K562 (cell line): ENCODE results near the gene UPP1. TPM values are rescaled to one million over a fixed set of nuclear protein-coding genes. Genes with fewer than 3 reads are reported as not detected.

Experiments
- CBX1 ChIP-seq: sonication (generic); IDR thresholded peaks from 2 replicates; pipeline ENCODE4 v1.6.1; 2016; ENCODE audit warnings: antibody characterized with exemption, low read depth, mild to moderate bottlenecking
- HNRNPH1 ChIP-seq: fragments of 200-400 bp; formaldehyde crosslinking; optimal IDR thresholded peaks from 2 replicates; pipeline ENCODE3; 2017; ENCODE audit warnings: low read depth, mild to moderate bottlenecking, low read length, moderate library complexity
- ID3 ChIP-seq, 2 experiments: fragments of 250-450 bp in 1 of 2; fragments of 450-650 bp in 1 of 2; sonication (Bioruptor Pico) in 1 of 2; IDR thresholded peaks; 2 replicates each; pipeline versions ENCODE4 v1.6.1 to v1.8.0; 2016 to 2021; ENCODE audit warnings: mild to moderate bottlenecking in 2 of 2, moderate library complexity in 2 of 2, missing compliant biosample characterization in 1 of 2, missing genetic modification characterization in 1 of 2
- JUN ChIP-seq, 2 experiments: sonication (generic) in 1 of 2; formaldehyde crosslinking in 1 of 2; IDR thresholded peaks; 2 replicates each; pipeline versions ENCODE4 v1.6.1 to v1.8.0; 2012 to 2022; ENCODE audit warnings: borderline replicate concordance in 2 of 2, mild to moderate bottlenecking in 2 of 2, improper control_type of control experiment in 1 of 2, low read depth in 1 of 2, low read length in 1 of 2, missing genetic modification reagents in 1 of 2
- MED1 ChIP-seq: sonication (generic); formaldehyde crosslinking; IDR thresholded peaks from 2 replicates; pipeline ENCODE4 v1.8.1; 2023; ENCODE audit warnings: missing genetic modification reagents, borderline replicate concordance
- MYC ChIP-seq, 2 experiments: fragments of 250-450 bp in 1 of 2; sonication (Bioruptor Pico) in 1 of 2; IDR thresholded peaks; 2 replicates each; pipeline versions ENCODE4 v1.5.1 to v1.6.1; 2012 to 2021; ENCODE audit warnings: low read depth in 2 of 2, borderline replicate concordance in 1 of 2, improper control_type of control experiment in 1 of 2, low read length in 1 of 2, mild to moderate bottlenecking in 1 of 2, moderate library complexity in 1 of 2
- NFATC3 ChIP-seq: fragments of 450-650 bp; IDR thresholded peaks from 2 replicates; pipeline ENCODE4 v1.6.1; 2017; ENCODE audit warnings: mild to moderate bottlenecking
- NR2C2 ChIP-seq, 2 experiments: fragments of 200-800 bp in 1 of 2; sonication (Bioruptor generic) in 1 of 2; sonication (generic) in 1 of 2; formaldehyde crosslinking in 1 of 2; IDR thresholded peaks; 2 replicates each; pipeline versions ENCODE4 v1.6.1 to v1.8.0; 2016 to 2022; ENCODE audit warnings: mild to moderate bottlenecking in 1 of 2, missing compliant biosample characterization in 1 of 2, missing genetic modification characterization in 1 of 2, missing genetic modification reagents in 1 of 2
- SIN3A ChIP-seq, 2 experiments: fragments of 150-350 bp in 1 of 2; IDR thresholded peaks; 2 replicates each; pipeline ENCODE4 v1.6.1; 2011 to 2016; ENCODE audit warnings: borderline replicate concordance in 2 of 2, low read depth in 2 of 2, low read length in 2 of 2, mild to moderate bottlenecking in 2 of 2, moderate library complexity in 2 of 2; ENCODE audit not compliant: control insufficient read depth in 1 of 2
- SRSF1 ChIP-seq: fragments of 200-400 bp; formaldehyde crosslinking; IDR thresholded peaks from 2 replicates; pipeline ENCODE4 v1.6.1; 2017; ENCODE audit warnings: mild to moderate bottlenecking, low read depth, low read length, moderate library complexity
- ZHX1 ChIP-seq: fragments of 150-350 bp; conservative IDR thresholded peaks from 2 replicates; pipeline ENCODE4 v1.6.1; 2014; ENCODE audit warnings: low read length
- ZNF3 ChIP-seq: fragments of 250-450 bp; sonication (Bioruptor Pico); IDR thresholded peaks from 2 replicates; pipeline ENCODE4 v1.5.0; 2021; ENCODE audit warnings: mild to moderate bottlenecking, moderate library complexity
- ZNF644 ChIP-seq: fragments of 200-800 bp; sonication (Bioruptor generic); IDR thresholded peaks from 2 replicates; pipeline ENCODE4 v1.6.1; 2016; ENCODE audit warnings: low read depth, missing genetic modification characterization, missing compliant biosample characterization
- polyA plus RNA-seq, 8 experiments: library from polyadenylated mRNA; depleted of rRNA in 4 of 8; stranded (reverse) in 5 of 8; unstranded in 3 of 8; fragments of >200 nt; fragmentation: Nextera tagmentation in 2 of 8; fragmentation: Illumina TruSeq in 1 of 8; extraction: Ambion mirVana in 2 of 8; extraction: Trizol in 1 of 8; gene quantifications; 2 replicates each; pipeline versions ENCODE4 v1.2.1 to v1.2.3, GENCODE V29; 2011 to 2014; ENCODE audit warnings: inconsistent platforms in 1 of 8, missing spikeins in 1 of 8
- total RNA-seq, 7 experiments: library from RNA; depleted of rRNA in 6 of 7; stranded (reverse); fragments of >200 nt in 6 of 7; fragmentation: Illumina TruSeq in 2 of 7; extraction: Trizol in 2 of 7; gene quantifications; 2 replicates each; pipeline versions ENCODE4 v1.2.1 to v1.2.3, GENCODE V29; 2011 to 2021; ENCODE audit warnings: low replicate concordance in 1 of 7
- TF ChIP-seq, protein P1 (sequence below): sonication (generic); formaldehyde crosslinking; IDR thresholded peaks from 2 replicates; pipeline ENCODE4 v1.8.1; 2023; ENCODE audit warnings: mild to moderate bottlenecking, missing genetic modification reagents
- TF ChIP-seq, protein P2 (sequence below): fragments of 250-450 bp; sonication (Bioruptor Pico); IDR thresholded peaks from 2 replicates; pipeline ENCODE4 v1.8.0; 2022; ENCODE audit warnings: moderate library complexity, mild to moderate bottlenecking, inconsistent platforms
- TF ChIP-seq, protein P3 (sequence below): fragments of 450-650 bp; IDR thresholded peaks from 2 replicates; pipeline ENCODE4 v1.6.1; 2018; ENCODE audit warnings: mild to moderate bottlenecking, low read depth; ENCODE audit not compliant: partially characterized antibody

Gene UPP1
- total and polyA plus RNA-seq, 9 of the 15 experiments (the other 6 are each of a cell fraction or from before 2014, with no cell fraction given): 0.38 to 2.4 (median 0.61) TPM

DNA sequence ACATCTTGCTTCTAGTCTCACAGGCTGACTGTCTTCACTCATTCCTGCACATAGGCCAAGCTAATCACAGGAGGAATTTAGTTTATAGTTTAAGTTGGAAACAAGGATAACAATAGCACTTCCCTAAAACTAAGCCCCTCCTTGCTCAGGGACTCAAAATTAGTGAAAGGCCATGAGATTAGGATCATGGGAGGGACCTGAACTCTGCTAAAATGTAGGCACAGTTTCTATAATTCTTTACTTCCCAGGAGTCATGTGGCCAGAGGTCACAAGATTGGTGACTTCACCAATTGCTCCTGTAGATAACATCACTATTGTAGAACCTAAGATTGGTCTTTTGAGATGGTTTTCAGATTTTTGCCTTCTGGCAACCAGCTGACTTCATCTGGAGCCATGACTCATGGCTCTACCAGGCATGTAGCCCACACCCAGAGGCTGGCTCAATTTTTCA is 14.8 kb upstream of the UPP1 start (continued):
- TF ChIP-seq JUN (IDR thresholded peaks at IDR 0.05; ENCODE audit: borderline replicate concordance, low read depth, low read length) (0 out of 2 replicates have a peak, but pooled peaks have one; percentile 30), JUN (CRISPR knock-in tag; IDR thresholded peaks at IDR 0.05; ENCODE audit: borderline replicate concordance) (no peak), NFATC3 (no peak), SIN3A (IDR thresholded peaks at IDR 0.05; ENCODE audit: borderline replicate concordance in 2 of 2, control insufficient read depth in 1 of 2, low read depth in 2 of 2, low read length in 2 of 2) (no peak), CBX1 (no peak), MED1 (CRISPR knock-in tag) (no peak), ZNF644 (no peak), MYC (IDR thresholded peaks at IDR 0.05; ENCODE audit: low read depth, low read length) (no peak), MYC (CRISPR knock-in tag; IDR thresholded peaks at IDR 0.05; ENCODE audit: borderline replicate concordance, low read depth) (no peak), ZNF3 (CRISPR knock-in tag) (no peak), HNRNPH1 (no peak), ZHX1 (no peak), ID3 (CRISPR knock-in tag; IDR thresholded peaks at IDR 0.05) (no peak), ID3 (tag; IDR thresholded peaks at IDR 0.05) (no peak), SRSF1 (no peak), NR2C2 (CRISPR knock-in tag; IDR thresholded peaks at IDR 0.05) (no peak), NR2C2 (tag; IDR thresholded peaks at IDR 0.05) (peak; percentile 51)
- TF ChIP-seq, protein P1, sequence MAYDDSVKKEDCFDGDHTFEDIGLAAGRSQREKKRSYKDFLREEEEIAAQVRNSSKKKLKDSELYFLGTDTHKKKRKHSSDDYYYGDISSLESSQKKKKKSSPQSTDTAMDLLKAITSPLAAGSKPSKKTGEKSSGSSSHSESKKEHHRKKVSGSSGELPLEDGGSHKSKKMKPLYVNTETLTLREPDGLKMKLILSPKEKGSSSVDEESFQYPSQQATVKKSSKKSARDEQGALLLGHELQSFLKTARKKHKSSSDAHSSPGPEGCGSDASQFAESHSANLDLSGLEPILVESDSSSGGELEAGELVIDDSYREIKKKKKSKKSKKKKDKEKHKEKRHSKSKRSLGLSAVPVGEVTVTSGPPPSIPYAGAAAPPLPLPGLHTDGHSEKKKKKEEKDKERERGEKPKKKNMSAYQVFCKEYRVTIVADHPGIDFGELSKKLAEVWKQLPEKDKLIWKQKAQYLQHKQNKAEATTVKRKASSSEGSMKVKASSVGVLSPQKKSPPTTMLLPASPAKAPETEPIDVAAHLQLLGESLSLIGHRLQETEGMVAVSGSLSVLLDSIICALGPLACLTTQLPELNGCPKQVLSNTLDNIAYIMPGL (CRISPR knock-in tag): no peak
- TF ChIP-seq, protein P2, sequence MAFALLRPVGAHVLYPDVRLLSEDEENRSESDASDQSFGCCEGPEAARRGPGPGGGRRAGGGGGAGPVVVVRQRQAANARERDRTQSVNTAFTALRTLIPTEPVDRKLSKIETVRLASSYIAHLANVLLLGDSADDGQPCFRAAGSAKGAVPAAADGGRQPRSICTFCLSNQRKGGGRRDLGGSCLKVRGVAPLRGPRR (CRISPR knock-in tag): no peak
- TF ChIP-seq, protein P3, sequence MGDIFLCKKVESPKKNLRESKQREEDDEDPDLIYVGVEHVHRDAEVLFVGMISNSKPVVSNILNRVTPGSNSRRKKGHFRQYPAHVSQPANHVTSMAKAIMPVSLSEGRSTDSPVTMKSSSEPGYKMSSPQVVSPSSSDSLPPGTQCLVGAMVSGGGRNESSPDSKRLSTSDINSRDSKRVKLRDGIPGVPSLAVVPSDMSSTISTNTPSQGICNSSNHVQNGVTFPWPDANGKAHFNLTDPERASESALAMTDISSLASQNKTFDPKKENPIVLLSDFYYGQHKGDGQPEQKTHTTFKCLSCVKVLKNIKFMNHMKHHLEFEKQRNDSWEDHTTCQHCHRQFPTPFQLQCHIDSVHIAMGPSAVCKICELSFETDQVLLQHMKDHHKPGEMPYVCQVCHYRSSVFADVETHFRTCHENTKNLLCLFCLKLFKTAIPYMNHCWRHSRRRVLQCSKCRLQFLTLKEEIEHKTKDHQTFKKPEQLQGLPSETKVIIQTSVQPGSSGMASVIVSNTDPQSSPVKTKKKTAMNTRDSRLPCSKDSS: no peak
- TF ChIP-seq, all 486 proteins: peak for 7
